Cortex of kidney (tissue), 1 donor: ENCODE data around the gene ELK3.
"Not testable (repeated sequence)": the region's sequence is repeated elsewhere in the genome, so short reads cannot be mapped to it uniquely, and the experiment has no call there.

Experiments used
- DNase-seq: peaks from one replicate; lab custom pipeline; 2025; lab: John Stamatoyannopoulos, UW

The ELK3 gene

DNA sequence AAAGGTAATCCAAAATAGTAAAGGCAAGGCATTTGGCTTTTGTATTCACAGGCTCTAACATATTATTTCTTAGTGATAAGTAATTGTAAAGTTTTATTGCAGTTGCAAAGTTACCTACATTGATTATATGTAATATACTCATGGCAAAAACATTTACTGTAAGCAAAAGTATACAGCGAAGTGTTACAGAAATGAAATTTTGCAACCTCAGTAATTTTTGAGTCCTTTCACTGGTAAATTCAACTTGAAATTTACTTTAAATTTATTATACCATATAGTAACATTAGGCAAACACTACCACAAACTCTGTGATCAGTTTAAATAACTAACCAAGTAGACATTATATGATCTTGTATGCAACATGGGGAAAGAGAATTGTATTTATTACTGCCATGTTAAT, 117.0 kb downstream of the ELK3 start:
- DNase-seq = no peak

DNA sequence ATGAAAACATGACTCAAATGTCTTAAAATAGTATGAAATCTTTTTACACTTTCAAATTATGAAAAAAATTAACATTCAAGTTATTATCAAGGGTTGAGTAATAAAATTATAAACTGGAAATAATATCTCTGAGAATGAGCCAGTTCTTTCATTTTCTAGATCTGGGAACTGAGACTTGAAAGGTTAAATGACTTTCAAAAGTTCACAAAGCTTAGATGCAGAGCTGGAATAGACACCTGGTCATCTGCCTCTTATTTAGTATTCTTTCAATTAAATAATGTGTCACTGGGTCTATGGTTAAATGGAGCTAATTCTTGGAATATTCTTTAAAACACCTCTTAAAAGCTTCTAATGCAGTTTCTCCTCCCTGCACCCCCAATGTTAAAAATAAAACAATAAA, 119.4 kb downstream of the ELK3 start:
- DNase-seq = no peak

DNA sequence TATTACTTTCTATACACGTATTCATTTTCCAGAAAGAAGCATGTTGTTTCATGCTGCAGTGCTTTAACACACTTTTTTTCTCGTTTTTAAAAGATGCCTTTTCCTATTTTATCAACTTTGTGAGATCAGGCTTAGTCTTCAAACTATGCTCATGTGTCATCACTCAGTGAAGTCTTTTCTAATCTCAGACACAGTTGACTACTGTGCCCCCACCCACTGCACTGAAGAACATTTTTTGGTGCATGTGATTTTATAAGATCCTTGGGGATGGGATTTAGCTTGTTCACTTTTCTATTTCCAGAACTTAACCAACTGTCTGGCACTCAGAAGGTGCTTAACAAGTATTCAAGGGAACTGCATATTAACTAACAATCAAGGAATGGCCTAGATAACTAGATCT, 120.5 kb downstream of the ELK3 start:
- no peak for DNase-seq

DNA sequence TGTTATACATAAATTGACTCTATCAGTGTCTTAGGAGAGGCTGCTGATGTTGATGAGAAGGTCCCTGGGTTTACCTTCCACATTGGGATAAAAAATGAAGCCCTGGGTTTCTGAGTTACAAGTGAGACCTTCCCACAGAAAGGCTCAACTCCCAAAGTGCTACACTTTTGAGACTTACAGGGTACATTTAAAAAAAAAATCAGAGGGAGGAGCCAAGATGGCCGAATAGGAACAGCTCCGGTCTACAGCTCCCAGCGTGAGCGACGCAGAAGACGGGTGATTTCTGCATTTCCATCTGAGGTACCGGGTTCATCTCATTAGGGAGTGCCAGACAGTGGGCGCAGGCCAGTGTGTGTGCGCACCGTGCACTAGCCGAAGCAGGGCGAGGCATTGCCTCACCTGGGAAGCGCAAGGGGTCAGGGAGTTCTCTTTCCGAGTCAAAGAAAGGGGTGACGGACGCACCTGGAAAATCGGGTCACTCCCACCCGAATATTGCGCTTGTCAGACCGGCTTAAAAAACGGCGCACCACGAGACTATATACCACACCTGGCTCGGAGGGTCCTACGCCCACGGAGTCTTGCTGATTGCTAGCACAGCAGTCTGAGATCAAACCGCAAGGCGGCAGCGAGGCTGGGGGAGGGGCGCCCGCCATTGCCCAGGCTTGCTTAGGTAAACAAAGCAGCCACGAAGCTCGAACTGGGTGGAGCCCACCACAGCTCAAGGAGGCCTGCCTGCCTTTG, 121.7 kb downstream of the ELK3 start:
- not testable (repeated sequence) for DNase-seq

DNA sequence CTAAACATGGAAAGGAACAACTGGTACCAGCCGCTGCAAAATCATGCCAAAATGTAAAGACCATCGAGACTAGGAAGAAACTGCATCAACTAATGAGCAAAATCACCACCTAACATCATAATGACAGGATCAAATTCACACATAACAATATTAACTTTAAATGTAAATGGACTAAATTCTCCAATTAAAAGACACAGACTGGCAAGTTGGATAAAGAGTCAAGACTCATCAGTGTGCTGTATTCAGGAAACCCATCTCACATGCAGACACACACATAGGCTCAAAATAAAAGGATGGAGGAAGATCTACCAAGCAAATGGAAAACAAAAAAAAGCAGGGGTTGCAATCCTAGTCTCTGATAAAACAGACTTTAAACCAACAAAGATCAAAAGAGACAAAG, 123.6 kb downstream of the ELK3 start:
- not testable (repeated sequence) for DNase-seq
